ENCODE results near the gene CIDEC.

DNA sequence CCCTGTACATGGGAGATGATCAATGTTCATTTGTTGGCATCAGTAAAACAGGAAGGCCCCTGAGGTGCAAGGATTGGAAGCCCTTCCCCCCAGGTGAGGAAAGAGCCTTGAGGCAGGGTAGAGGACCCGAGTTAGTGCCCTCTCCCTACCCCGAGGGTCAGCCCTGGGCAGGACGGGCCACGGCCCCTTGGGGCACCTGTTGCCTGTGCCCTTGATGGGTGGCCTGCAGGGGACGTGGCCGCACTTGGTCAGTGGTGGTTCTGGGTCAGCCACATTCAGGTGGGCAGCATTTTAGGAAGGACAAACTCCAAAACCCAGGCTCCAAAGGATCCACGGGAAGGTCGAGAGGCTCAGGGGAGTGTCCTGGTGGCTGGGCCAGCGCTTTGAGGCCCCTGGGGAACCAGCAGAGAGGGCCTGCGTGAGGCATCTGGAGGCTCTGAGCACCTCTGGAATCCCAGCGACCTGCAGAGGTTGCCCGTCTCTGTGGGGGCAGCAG lies 20.5 kb downstream of the CIDEC start:
- TF ChIP-seq, protein P1, sequence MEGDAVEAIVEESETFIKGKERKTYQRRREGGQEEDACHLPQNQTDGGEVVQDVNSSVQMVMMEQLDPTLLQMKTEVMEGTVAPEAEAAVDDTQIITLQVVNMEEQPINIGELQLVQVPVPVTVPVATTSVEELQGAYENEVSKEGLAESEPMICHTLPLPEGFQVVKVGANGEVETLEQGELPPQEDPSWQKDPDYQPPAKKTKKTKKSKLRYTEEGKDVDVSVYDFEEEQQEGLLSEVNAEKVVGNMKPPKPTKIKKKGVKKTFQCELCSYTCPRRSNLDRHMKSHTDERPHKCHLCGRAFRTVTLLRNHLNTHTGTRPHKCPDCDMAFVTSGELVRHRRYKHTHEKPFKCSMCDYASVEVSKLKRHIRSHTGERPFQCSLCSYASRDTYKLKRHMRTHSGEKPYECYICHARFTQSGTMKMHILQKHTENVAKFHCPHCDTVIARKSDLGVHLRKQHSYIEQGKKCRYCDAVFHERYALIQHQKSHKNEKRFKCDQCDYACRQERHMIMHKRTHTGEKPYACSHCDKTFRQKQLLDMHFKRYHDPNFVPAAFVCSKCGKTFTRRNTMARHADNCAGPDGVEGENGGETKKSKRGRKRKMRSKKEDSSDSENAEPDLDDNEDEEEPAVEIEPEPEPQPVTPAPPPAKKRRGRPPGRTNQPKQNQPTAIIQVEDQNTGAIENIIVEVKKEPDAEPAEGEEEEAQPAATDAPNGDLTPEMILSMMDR (IDR thresholded peaks at IDR 0.05), result no peak
- no peak for TF ChIP-seq POLR2AphosphoS5 (IDR thresholded peaks at IDR 0.05; ENCODE audit: low read depth, low read length)
- TF ChIP-seq, protein P2, sequence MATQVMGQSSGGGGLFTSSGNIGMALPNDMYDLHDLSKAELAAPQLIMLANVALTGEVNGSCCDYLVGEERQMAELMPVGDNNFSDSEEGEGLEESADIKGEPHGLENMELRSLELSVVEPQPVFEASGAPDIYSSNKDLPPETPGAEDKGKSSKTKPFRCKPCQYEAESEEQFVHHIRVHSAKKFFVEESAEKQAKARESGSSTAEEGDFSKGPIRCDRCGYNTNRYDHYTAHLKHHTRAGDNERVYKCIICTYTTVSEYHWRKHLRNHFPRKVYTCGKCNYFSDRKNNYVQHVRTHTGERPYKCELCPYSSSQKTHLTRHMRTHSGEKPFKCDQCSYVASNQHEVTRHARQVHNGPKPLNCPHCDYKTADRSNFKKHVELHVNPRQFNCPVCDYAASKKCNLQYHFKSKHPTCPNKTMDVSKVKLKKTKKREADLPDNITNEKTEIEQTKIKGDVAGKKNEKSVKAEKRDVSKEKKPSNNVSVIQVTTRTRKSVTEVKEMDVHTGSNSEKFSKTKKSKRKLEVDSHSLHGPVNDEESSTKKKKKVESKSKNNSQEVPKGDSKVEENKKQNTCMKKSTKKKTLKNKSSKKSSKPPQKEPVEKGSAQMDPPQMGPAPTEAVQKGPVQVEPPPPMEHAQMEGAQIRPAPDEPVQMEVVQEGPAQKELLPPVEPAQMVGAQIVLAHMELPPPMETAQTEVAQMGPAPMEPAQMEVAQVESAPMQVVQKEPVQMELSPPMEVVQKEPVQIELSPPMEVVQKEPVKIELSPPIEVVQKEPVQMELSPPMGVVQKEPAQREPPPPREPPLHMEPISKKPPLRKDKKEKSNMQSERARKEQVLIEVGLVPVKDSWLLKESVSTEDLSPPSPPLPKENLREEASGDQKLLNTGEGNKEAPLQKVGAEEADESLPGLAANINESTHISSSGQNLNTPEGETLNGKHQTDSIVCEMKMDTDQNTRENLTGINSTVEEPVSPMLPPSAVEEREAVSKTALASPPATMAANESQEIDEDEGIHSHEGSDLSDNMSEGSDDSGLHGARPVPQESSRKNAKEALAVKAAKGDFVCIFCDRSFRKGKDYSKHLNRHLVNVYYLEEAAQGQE (IDR thresholded peaks at IDR 0.05; ENCODE audit: insufficient read depth in 1 of 2, low read depth in 2 of 2, low read length in 1 of 2), result no peak
